AG04450 (cell line): ENCODE results near the gene TRABD. TPM values are rescaled to one million over a fixed set of nuclear protein-coding genes. Genes with fewer than 3 reads are reported as not detected.

ENCODE experiments used
- CTCF ChIA-PET: fragments of 300-600, 350-600 bp; formaldehyde crosslinking; extraction: SDS; loops from one replicate; lab custom pipeline; 2022; ENCODE audit warnings: antibody characterized with exemption, inconsistent platforms; lab: Charles Lee
- POLR2A ChIA-PET: fragments of 350-600 bp; formaldehyde crosslinking; extraction: SDS; loops from one replicate; lab custom pipeline; 2021; ENCODE audit warnings: antibody characterized with exemption, inconsistent platforms; lab: Yijun Ruan, JAX
- DNase-seq: peaks from one replicate; pipeline ENCODE4 v3.0.0-alpha.2; 2011; ENCODE audit warnings: low read depth, low spot score
- H3K27ac ChIP-seq: one replicate; pipeline ENCODE4 v1.5.1; 2012; ENCODE audit warnings: low read depth, low read length, control low read depth
- H3K27me3 ChIP-seq: one replicate; pipeline ENCODE4 v1.6.0; 2012; ENCODE audit warnings: low read length; ENCODE audit not compliant: control insufficient read depth, insufficient read depth
- H3K4me3 ChIP-seq: 2 replicates; pipeline ENCODE4 v1.5.1; 2011; ENCODE audit warnings: mild to moderate bottlenecking, low read depth, low read length, control low read depth
- H3K9me3 ChIP-seq: 2 replicates; pipeline ENCODE4 v1.5.1; 2012; ENCODE audit warnings: low read length; ENCODE audit not compliant: control insufficient read depth, insufficient read depth
- polyA plus RNA-seq: library from polyadenylated mRNA; depleted of rRNA; stranded (reverse); fragments of >200 nt; gene quantifications from 2 replicates; pipeline ENCODE4 v1.2.3, GENCODE V29; 2011
- TF ChIP-seq, protein P1 (sequence below): IDR thresholded peaks from 2 replicates; pipeline ENCODE4 v1.5.1; 2011; ENCODE audit warnings: low read depth, low read length, control low read depth, inconsistent platforms

The TRABD gene
- polyA plus RNA-seq, 1 experiment, result 8.7 TPM

GRCh38 chr22:50153056-50153755, 32.5 kb upstream of the TRABD start:
- TF ChIP-seq, protein P1, sequence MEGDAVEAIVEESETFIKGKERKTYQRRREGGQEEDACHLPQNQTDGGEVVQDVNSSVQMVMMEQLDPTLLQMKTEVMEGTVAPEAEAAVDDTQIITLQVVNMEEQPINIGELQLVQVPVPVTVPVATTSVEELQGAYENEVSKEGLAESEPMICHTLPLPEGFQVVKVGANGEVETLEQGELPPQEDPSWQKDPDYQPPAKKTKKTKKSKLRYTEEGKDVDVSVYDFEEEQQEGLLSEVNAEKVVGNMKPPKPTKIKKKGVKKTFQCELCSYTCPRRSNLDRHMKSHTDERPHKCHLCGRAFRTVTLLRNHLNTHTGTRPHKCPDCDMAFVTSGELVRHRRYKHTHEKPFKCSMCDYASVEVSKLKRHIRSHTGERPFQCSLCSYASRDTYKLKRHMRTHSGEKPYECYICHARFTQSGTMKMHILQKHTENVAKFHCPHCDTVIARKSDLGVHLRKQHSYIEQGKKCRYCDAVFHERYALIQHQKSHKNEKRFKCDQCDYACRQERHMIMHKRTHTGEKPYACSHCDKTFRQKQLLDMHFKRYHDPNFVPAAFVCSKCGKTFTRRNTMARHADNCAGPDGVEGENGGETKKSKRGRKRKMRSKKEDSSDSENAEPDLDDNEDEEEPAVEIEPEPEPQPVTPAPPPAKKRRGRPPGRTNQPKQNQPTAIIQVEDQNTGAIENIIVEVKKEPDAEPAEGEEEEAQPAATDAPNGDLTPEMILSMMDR, result no peak
- no peak overlapping the region for H3K4me3 ChIP-seq

GRCh38 chr22:50153756-50154140, 32.0 kb upstream of the TRABD start:
- POLR2A ChIA-PET, result no interaction called here
- H3K9me3 ChIP-seq, result no peaks in the 10 kb centered on the region; the same call in 1 of the 2 replicates

More at GRCh38 chr22:50153056-50153755, 32.5 kb upstream of the TRABD start:
- CTCF ChIA-PET, result no interaction called here
- no peak for DNase-seq
- H3K27ac ChIP-seq, result no peak overlapping the region
- H3K9me3 ChIP-seq, result no peaks in the 10 kb centered on the region; the same call in 1 of the 2 replicates
- POLR2A ChIA-PET, result no interaction called here
- H3K27me3 ChIP-seq, result peaks cover 2% of the 10 kb centered on the region

DNA sequence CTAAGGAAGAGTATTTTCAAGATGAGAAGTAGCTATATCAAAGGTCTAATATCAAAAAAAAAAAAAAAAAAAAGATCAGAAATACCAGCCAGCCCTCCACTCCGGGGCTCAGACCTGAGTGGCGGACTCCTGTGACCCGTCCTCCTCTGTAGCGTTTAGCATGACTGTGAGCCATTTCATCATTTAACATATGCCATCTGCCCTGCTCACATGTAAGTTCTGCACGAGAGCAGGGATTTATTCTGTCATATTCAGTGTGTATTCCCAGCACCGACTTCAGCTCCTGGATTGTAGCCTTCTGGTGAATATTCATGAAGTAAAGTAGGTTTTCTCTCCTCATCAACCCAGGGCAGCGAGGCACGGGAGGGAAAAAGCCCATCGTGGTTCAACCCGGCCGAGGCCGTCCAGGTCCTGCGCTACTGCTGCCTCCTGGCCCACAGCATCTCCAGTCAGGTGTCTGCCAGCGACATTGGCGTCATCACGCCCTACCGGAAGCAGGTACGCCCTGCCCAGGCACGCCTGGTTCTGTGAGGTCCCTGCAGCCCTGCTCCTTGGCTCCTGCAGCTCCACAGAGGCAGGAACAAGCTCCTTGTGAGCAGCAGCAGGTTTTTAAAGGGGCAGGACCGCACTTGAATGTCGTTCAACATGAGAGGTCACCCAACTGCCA, 27.9 kb upstream of the TRABD start:
- ChIA-PET CTCF (interaction anchor here (0.6 to 1.9 kb wide), 4 partner anchors 12 to 209 kb away, joined by 3 to 4 read pairs (median 4); no protein-coding TSS in a partner anchor), POLR2A (no interaction called here)
- Histone ChIP-seq H3K27me3 (peaks cover 2% of the 10 kb centered on the region), H3K9me3 (no peaks in the 10 kb centered on the region; the same call in 1 of the 2 replicates), H3K4me3 (no peak overlapping the region), H3K27ac (no peak overlapping the region)
- no peak for DNase-seq
- TF ChIP-seq, protein P1, result no peak

More at GRCh38 chr22:50153756-50154140, 32.0 kb upstream of the TRABD start:
- TF ChIP-seq, protein P1, result no peak
- no peak overlapping the region for H3K27ac ChIP-seq
- no peak for DNase-seq
- CTCF ChIA-PET, result no interaction called here
- no peak overlapping the region for H3K4me3 ChIP-seq
- peaks cover 2% of the 10 kb centered on the region for H3K27me3 ChIP-seq

DNA sequence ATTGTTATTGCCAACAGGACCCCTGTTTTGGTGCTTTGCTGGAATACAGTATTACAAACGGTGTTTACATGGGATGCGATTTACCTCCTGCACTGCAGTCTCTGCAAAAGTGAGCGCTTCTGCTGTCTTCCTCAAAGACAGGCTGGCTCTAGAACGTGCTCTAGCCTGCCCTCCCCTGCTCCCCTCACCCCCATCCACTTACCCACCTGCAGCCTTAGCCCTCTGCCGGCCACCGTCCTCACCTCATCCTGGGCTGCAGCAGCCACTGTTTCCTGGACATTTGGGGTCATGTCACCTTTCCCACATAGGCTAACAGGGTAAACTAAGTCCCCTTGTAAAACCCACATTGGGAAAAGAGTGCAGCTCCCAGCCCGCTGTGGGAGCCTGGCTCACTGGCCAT, 24.8 kb upstream of the TRABD start:
- POLR2A ChIA-PET, result no interaction called here
- Histone ChIP-seq H3K27ac (no peak overlapping the region), H3K27me3 (no peaks in the 10 kb centered on the region), H3K4me3 (no peak overlapping the region), H3K9me3 (peaks cover 7% of the 10 kb centered on the region; the same call in 1 of the 2 replicates)
- no peak for DNase-seq
- TF ChIP-seq, protein P1, result no peak
- CTCF ChIA-PET, result no interaction called here
